SH-SY5Y (cell line): ENCODE measurements around the gene ACAT1.

Source experiments
- GATA2 ChIP-seq: IDR thresholded peaks from 2 replicates; pipeline ENCODE4 v1.6.1; 2011; ENCODE audit warnings: mild to moderate bottlenecking, low read depth, low read length
- GATA3 ChIP-seq: IDR thresholded peaks from 2 replicates; pipeline ENCODE4 v1.6.1; 2011; ENCODE audit warnings: low read depth, mild to moderate bottlenecking, low read length, moderate library complexity

The ACAT1 gene

GRCh38 chr11:108131993-108132392 is 10.6 kb downstream of the ACAT1 start:
- no peak for TF ChIP-seq GATA3
- no peak for TF ChIP-seq GATA2

- TF ChIP-seq GATA2 (no peak), GATA3 (no peak)
Measured at GRCh38 chr11:108135845-108136544, 14.6 kb downstream of the ACAT1 start.

GRCh38 chr11:108137212-108137611 is 15.8 kb downstream of the ACAT1 start:
- TF ChIP-seq GATA3 (no peak), GATA2 (no peak)

- TF ChIP-seq GATA3 (no peak), GATA2 (no peak)
Measured at GRCh38 chr11:108142304-108142703, 20.9 kb downstream of the ACAT1 start.

GRCh38 chr11:108144615-108145014 is 23.2 kb downstream of the ACAT1 start:
- TF ChIP-seq GATA2 (no peak), GATA3 (no peak)

- TF ChIP-seq GATA3 = no peak
- no peak for TF ChIP-seq GATA2
Measured at GRCh38 chr11:108147150-108147549, 25.8 kb downstream of the ACAT1 start.

GRCh38 chr11:108148556-108148955 is 27.2 kb downstream of the ACAT1 start:
- TF ChIP-seq GATA3 = no peak
- no peak for TF ChIP-seq GATA2

- TF ChIP-seq GATA3 (no peak), GATA2 (no peak)
Measured at GRCh38 chr11:108154591-108154990, 33.2 kb downstream of the ACAT1 start.

- TF ChIP-seq GATA2 = no peak
- TF ChIP-seq GATA3 = no peak
Measured at GRCh38 chr11:108160970-108161566, 39.7 kb downstream of the ACAT1 start.

GRCh38 chr11:108167624-108168023 is 46.3 kb downstream of the ACAT1 start:
- TF ChIP-seq GATA3 (no peak), GATA2 (no peak)

GRCh38 chr11:108170184-108170583 is 48.8 kb downstream of the ACAT1 start:
- TF ChIP-seq GATA2 (no peak), GATA3 (no peak)

- TF ChIP-seq GATA3 = no peak
- no peak for TF ChIP-seq GATA2
Measured at GRCh38 chr11:108177570-108177969, 56.2 kb downstream of the ACAT1 start.

- TF ChIP-seq GATA2 (no peak), GATA3 (no peak)
Measured at GRCh38 chr11:108193725-108194124, 72.4 kb downstream of the ACAT1 start.

GRCh38 chr11:108196901-108197300 is 75.5 kb downstream of the ACAT1 start:
- no peak for TF ChIP-seq GATA2
- no peak for TF ChIP-seq GATA3
